NCI-H2196 (cell line): ENCODE measurements around the gene IGF2BP3.
A peak's percentile ranks its signal among the peaks of the same experiment; 100 is the strongest.

Source experiments
- DNase-seq: peaks from one replicate; lab custom pipeline; 2025; ENCODE audit not compliant: unreplicated experiment; lab: John Stamatoyannopoulos, UW

IGF2BP3 gene

DNA sequence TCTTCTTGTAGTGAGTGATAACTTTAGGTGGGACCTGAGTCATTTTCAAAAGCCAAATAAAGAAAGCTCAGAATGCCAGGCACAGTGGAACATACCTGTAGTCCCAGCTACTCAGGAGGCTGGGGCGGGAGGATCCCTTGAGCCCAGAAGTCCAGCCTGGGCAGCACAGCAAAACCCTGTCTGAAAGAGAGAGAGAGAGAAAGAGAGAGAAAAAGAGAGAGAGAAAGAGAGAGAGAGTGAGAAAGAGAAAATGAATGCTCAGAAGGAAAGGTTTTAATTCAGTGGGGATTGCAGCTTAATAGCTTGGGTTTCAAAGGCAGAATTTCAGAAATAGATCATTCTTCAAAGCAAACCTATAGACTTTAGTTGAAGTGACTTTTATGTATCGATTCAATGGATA lies 198.0 kb downstream of the IGF2BP3 start:
- no peak for DNase-seq

DNA sequence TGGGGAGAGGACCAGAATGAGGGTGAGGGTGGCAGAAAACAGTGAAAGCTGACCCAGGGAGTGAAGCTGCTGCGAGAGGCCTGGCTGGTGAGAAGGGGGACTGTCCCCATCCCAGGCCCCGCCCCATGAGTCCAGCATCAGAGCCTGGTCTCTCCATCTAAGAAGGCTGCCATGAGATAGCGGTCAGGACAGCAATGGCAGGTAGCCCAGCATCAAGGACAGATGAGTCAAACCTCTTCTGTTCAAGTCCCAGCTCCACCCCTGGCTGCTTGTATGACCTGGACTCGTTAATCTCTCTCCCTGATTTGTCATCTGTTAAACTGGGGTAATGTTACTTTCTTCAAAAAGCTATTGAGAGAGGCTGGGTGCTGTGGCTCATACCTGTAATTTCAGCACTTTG lies 201.5 kb downstream of the IGF2BP3 start:
- DNase-seq, result no peak

DNA sequence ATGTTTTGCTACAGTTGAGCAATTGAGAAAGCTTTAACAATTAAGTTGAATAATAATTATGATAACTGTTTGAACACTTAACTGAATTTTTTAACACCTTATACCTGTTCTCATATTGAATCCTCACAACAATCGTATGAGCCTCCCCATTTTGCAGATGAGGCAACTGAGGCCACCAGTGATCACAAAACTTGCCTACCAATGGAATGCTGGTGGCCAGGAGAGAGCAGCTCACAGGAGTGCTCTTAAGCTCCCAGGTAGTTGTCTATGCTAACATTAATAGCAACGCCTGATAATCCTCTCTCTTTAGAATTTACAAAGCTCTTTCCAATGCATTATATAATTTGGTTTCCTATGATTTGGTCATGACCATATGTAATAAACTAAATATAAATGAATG lies 202.1 kb downstream of the IGF2BP3 start:
- DNase-seq, result no peak

DNA sequence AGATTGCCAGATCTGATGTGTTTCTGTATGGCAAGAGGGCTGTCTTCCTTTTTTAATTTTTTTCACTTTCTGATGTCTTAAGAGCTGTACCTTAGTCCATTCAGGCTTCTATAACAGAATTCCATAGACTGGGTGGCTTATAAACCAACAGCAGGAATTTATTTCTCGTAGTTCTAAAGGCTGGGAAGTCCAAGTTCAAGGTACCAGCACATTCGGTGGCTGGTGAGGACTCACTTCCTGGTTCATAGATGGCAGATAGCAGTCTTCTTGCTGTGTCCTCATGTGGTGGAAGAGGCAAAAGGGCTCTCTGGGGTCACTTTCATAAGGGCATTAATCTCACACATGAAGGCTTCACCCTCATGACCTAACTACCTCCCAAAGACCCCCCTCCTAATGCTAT lies 202.9 kb downstream of the IGF2BP3 start:
- no peak for DNase-seq

GRCh38 chr7:23266918-23267317 lies 203.4 kb downstream of the IGF2BP3 start:
- no peak for DNase-seq

DNA sequence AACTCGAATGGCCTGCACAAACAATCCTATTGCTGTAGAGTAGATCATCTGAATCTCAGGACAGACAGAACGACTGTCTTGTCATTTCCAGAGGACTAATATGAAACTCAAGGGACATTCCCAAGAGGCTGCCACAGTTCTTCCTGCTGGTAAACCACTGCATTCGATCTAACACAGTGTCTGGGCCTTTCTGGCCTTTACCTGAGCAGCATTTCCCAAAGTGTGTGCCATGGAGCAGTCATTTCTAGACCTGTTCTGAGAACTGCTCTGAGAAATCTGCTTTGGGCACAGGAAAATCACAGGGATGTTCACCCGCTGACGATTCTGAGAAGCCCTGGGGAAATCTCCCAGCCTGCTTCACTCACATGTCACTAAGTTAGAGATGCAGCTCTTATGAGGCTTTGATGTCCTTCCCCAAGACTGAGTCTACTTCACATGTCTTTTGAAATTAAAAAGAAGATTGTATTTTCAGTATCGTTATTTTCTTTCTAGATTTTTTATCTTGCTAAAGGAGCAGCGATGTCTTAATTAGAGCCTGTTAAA lies 205.3 kb downstream of the IGF2BP3 start:
- DNase-seq, result no peak

GRCh38 chr7:23261843-23262452 lies 208.3 kb downstream of the IGF2BP3 start:
- peak; percentile 67 for DNase-seq

- no peak for DNase-seq
Observed at GRCh38 chr7:23260371-23260770, 209.9 kb downstream of the IGF2BP3 start.
